Endothelial cell of umbilical vein (primary cell): Measurements from ENCODE around the gene LRRC46. TPM values are rescaled to one million over a fixed set of nuclear protein-coding genes. Genes with fewer than 3 reads are reported as not detected.

Experiments used
- BruUV-seq: library from RNA; stranded (reverse); fragments of 400-500 nt; replicated peaks from 2 replicates; lab custom pipeline; 2021; lab: Mats Ljungman, UMichigan
- CTCF ChIA-PET: fragments of 300-600, 350-600 bp; sonication (Branson Sonifier 250); formaldehyde crosslinking; loops from one replicate; lab custom pipeline; 2021; ENCODE audit warnings: antibody characterized with exemption, inconsistent platforms; lab: Charles Lee
- POLR2A ChIA-PET: fragments of 300-600, 350-600 bp; sonication (Branson Sonifier 250); formaldehyde crosslinking; loops from one replicate; lab custom pipeline; 2021; ENCODE audit warnings: antibody characterized with exemption, inconsistent platforms; lab: Charles Lee
- DNase-seq: peaks from one replicate; pipeline ENCODE4 v3.0.0-alpha.2; 2011; ENCODE audit warnings: low read depth, low spot score
- FAIRE-seq: peaks from 2 replicates; lab custom pipeline; 2011; peaks lifted over from hg19 to GRCh38; lab: Jason Lieb, UNC
- H2AFZ ChIP-seq: 2 replicates; pipeline ENCODE4 v1.6.0; 2012; ENCODE audit warnings: low read depth, low read length, control low read depth, inconsistent platforms
- H3K27ac ChIP-seq: 2 replicates; pipeline ENCODE4 v1.5.1; 2011; ENCODE audit warnings: low read depth, mild to moderate bottlenecking, control low read depth, low read length, moderate library complexity; ENCODE audit not compliant: insufficient read depth
- H3K27me3 ChIP-seq, 2 experiments: 2 replicates each; pipeline versions ENCODE4 v1.6.0 to v1.6.1; 2011; ENCODE audit warnings: low read length in 2 of 2, mixed read lengths in 1 of 2; ENCODE audit not compliant: control insufficient read depth in 2 of 2, insufficient read depth in 2 of 2
- H3K36me3 ChIP-seq, 2 experiments: 2 replicates in 1 of 2; 3 replicates in 1 of 2; pipeline ENCODE4 v1.5.1; 2011; ENCODE audit warnings: low read length in 2 of 2, mild to moderate bottlenecking in 1 of 2, moderate library complexity in 1 of 2; ENCODE audit not compliant: control insufficient read depth in 2 of 2, insufficient read depth in 2 of 2; ENCODE audit errors: extremely low read depth in 1 of 2
- H3K4me1 ChIP-seq: 3 replicates; pipeline ENCODE4 v1.5.1; 2011; ENCODE audit warnings: mild to moderate bottlenecking, low read length; ENCODE audit not compliant: control insufficient read depth, insufficient read depth; ENCODE audit errors: extremely low read depth
- H3K4me2 ChIP-seq: 2 replicates; pipeline ENCODE4 v1.6.1; 2011; ENCODE audit warnings: low read length, control low read depth, mixed read lengths; ENCODE audit not compliant: insufficient read depth
- H3K4me3 ChIP-seq, 3 experiments: fragments of 200-600 bp in 1 of 3; sonication (generic), shearing (Covaris generic) in 1 of 3; replicated peaks in 1 of 3; 2 replicates each; pipeline ENCODE4 v1.5.1; 2011 to 2016; ENCODE audit warnings: control low read depth in 3 of 3, low read length in 3 of 3, mild to moderate bottlenecking in 2 of 3, inconsistent platforms in 1 of 3, low read depth in 1 of 3, moderate library complexity in 1 of 3; ENCODE audit not compliant: insufficient read depth in 1 of 3
- H3K79me2 ChIP-seq: 2 replicates; pipeline ENCODE4 v1.6.0; 2012; ENCODE audit warnings: low read length, inconsistent platforms; ENCODE audit not compliant: control insufficient read depth, insufficient read depth
- H3K9ac ChIP-seq: replicated peaks from 2 replicates; pipeline ENCODE3; 2011; ENCODE audit warnings: low read length, control low read depth; ENCODE audit not compliant: insufficient read depth; ENCODE audit errors: extremely low read depth
- H3K9me1 ChIP-seq: replicated peaks from 3 replicates; pipeline ENCODE4 v1.6.0; 2011; ENCODE audit warnings: mild to moderate bottlenecking, low read length; ENCODE audit not compliant: control insufficient read depth, insufficient read depth; ENCODE audit errors: extremely low read depth
- H3K9me3 ChIP-seq: replicated peaks from 2 replicates; pipeline ENCODE4 v1.5.1; 2012; ENCODE audit warnings: low read length, inconsistent platforms; ENCODE audit not compliant: control insufficient read depth, insufficient read depth
- H4K20me1 ChIP-seq: replicated peaks from 2 replicates; pipeline ENCODE3; 2011; ENCODE audit warnings: mild to moderate bottlenecking, low read length; ENCODE audit not compliant: control insufficient read depth, insufficient read depth; ENCODE audit errors: extremely low read depth
- EZH2 ChIP-seq: IDR thresholded peaks from 2 replicates; pipeline ENCODE4 v1.6.1; 2012; ENCODE audit warnings: borderline replicate concordance, low read depth, mild to moderate bottlenecking, moderate library complexity, low read length, inconsistent platforms; ENCODE audit not compliant: severe bottlenecking
- FOS ChIP-seq: IDR thresholded peaks from 2 replicates; pipeline ENCODE4 v1.6.1; 2011; ENCODE audit warnings: mild to moderate bottlenecking, low read length, moderate library complexity, borderline replicate concordance; ENCODE audit not compliant: insufficient read depth
- GATA2 ChIP-seq: IDR thresholded peaks from 2 replicates; pipeline ENCODE4 v1.7.0; 2011; ENCODE audit warnings: low read depth, mild to moderate bottlenecking, moderate library complexity, mixed read lengths, low read length; ENCODE audit not compliant: insufficient read length, insufficient read depth
- JUN ChIP-seq: IDR thresholded peaks from 2 replicates; pipeline ENCODE4 v1.6.1; 2011; ENCODE audit warnings: borderline replicate concordance, low read depth; ENCODE audit not compliant: insufficient read length, insufficient read depth
- MYC ChIP-seq: IDR thresholded peaks from one replicate; pipeline ENCODE4 v1.6.1; 2011; ENCODE audit warnings: mild to moderate bottlenecking, low read depth, low read length
- POLR2A ChIP-seq: IDR thresholded peaks from 2 replicates; pipeline ENCODE4 v1.6.1; 2012; ENCODE audit warnings: low read depth, mild to moderate bottlenecking, control low read depth, low read length
- POLR2AphosphoS5 ChIP-seq: IDR thresholded peaks from 2 replicates; pipeline ENCODE4 v1.6.1; 2012; ENCODE audit warnings: low read depth, mild to moderate bottlenecking, control low read depth, low read length, moderate library complexity; ENCODE audit not compliant: insufficient read depth
- dilution Hi-C: fragments of 300-500 bp; cut with MboI; formaldehyde crosslinking; loops from one replicate; pipeline ENCODE4 v1.15.0; 2019; ENCODE audit warnings: low sequenced_read_pairs; ENCODE audit not compliant: extremely low pct_ligation_motif_present
- intact Hi-C: fragments of 100-400 bp; cut with micrococcal nuclease; formaldehyde crosslinking; loops from one replicate; pipeline ENCODE4 v1.10.0; 2022
- polyA plus RNA-seq, 4 experiments: library from polyadenylated mRNA; depleted of rRNA in 3 of 4; stranded (reverse) in 3 of 4; unstranded in 1 of 4; fragments of >200 nt; gene quantifications; 2 replicates each; pipeline versions ENCODE4 v1.2.1 to v1.2.3, GENCODE V29; 2011 to 2012; ENCODE audit warnings: missing spikeins in 1 of 4
- total RNA-seq: library from RNA; stranded (reverse); gene quantifications from 2 replicates; pipeline ENCODE4 v1.2.3, GENCODE V29; 2021
- TF ChIP-seq, protein P1 (sequence below), 2 donors: IDR thresholded peaks; 1 replicate in 1 of 2; 2 replicates in 1 of 2; pipeline ENCODE4 v1.5.1; 2011; ENCODE audit warnings: low read length in 2 of 2, mild to moderate bottlenecking in 2 of 2, moderate library complexity in 2 of 2, control low read depth in 1 of 2, inconsistent platforms in 1 of 2, low read depth in 1 of 2; ENCODE audit not compliant: insufficient read depth in 1 of 2; ENCODE audit errors: extremely low read depth in 1 of 2
- TF ChIP-seq, protein P2 (sequence below): IDR thresholded peaks from 2 replicates; pipeline ENCODE4 v1.6.1; 2011; ENCODE audit not compliant: insufficient read depth, insufficient read length

The LRRC46 gene
- total and polyA plus RNA-seq, 2 donors (not counting 3 experiments of a cell fraction or from before 2014, with no cell fraction given): 0.36 to 0.42 TPM

DNA sequence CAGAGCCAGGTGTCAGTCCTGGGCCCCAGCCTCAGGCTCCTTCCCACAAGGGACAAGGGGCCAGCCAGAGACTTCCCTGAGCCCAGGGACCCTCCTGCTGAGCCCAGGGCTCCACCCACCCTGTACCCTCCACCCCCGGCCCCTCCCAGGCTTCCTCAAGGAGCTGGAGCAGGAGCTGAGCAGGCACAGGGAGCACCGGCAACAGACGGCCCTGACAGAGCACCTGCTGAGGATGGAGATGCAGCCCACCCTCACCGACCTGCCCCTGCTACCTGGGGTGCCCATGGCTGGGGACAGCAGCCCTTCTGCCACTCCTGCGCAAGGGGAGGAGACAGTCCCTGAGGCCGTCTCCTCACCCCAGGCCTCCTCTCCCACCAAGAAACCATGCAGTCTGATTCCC lies 5.1 kb downstream of the LRRC46 start:
- peaks cover 0 to 4% of the 10 kb centered on the region in 2 experiments for H3K36me3 ChIP-seq
- CTCF ChIA-PET: interaction anchor here (1.3 to 3.5 kb wide), 3 partner anchors 53 to 112 kb away, joined by 3 to 28 read pairs (median 4); no protein-coding TSS in a partner anchor
- no peak overlapping the region for H3K4me2 ChIP-seq
- peaks cover 22% of the 10 kb centered on the region for H3K4me1 ChIP-seq
- FAIRE-seq: no peak
- no peak overlapping the region for H3K4me3 ChIP-seq
- no peaks in the 10 kb centered on the region for H3K9me3 ChIP-seq
- TF ChIP-seq GATA2: no peak
- no peak for TF ChIP-seq MYC
- TF ChIP-seq POLR2AphosphoS5: no peak
- TF ChIP-seq, protein P1, sequence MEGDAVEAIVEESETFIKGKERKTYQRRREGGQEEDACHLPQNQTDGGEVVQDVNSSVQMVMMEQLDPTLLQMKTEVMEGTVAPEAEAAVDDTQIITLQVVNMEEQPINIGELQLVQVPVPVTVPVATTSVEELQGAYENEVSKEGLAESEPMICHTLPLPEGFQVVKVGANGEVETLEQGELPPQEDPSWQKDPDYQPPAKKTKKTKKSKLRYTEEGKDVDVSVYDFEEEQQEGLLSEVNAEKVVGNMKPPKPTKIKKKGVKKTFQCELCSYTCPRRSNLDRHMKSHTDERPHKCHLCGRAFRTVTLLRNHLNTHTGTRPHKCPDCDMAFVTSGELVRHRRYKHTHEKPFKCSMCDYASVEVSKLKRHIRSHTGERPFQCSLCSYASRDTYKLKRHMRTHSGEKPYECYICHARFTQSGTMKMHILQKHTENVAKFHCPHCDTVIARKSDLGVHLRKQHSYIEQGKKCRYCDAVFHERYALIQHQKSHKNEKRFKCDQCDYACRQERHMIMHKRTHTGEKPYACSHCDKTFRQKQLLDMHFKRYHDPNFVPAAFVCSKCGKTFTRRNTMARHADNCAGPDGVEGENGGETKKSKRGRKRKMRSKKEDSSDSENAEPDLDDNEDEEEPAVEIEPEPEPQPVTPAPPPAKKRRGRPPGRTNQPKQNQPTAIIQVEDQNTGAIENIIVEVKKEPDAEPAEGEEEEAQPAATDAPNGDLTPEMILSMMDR (IDR thresholded peaks at IDR 0.05; ENCODE audit: extremely low read depth in 1 of 2, insufficient read depth in 1 of 2, low read depth in 1 of 2, low read length in 2 of 2): no peak
- TF ChIP-seq, protein P2, sequence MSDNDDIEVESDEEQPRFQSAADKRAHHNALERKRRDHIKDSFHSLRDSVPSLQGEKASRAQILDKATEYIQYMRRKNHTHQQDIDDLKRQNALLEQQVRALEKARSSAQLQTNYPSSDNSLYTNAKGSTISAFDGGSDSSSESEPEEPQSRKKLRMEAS: no peak
- no peak for TF ChIP-seq EZH2
- no peak for TF ChIP-seq POLR2A
- TF ChIP-seq JUN: no peak
- TF ChIP-seq FOS: no peak
- no peaks in the 10 kb centered on the region for H4K20me1 ChIP-seq
- DNase-seq: no peak
- H3K9me1 ChIP-seq: no peaks in the 10 kb centered on the region
- dilution Hi-C loops (no loop called here), intact Hi-C loops (no loop called here)
- no peak overlapping the region for H2AFZ ChIP-seq
- no TSS peak for BruUV-seq
- no peaks in the 10 kb centered on the region for H3K27me3 ChIP-seq
- H3K79me2 ChIP-seq: no peaks in the 10 kb centered on the region
- POLR2A ChIA-PET: no interaction called here
- no peak overlapping the region for H3K27ac ChIP-seq
- no peak overlapping the region for H3K9ac ChIP-seq
